H1 (cell line): ENCODE measurements around the gene DMBT1. TPM values are rescaled to one million over a fixed set of nuclear protein-coding genes. Genes with fewer than 3 reads are reported as not detected.

ENCODE experiments used
- CTCF ChIA-PET: fragments of 300-600 bp; sonication (Branson Sonifier 250); formaldehyde crosslinking; loops from one replicate; lab custom pipeline; 2021; ENCODE audit not compliant: partially characterized antibody; lab: Charles Lee
- POLR2A ChIA-PET: fragments of 300-600 bp; sonication (Branson Sonifier 250); formaldehyde crosslinking; loops from one replicate; lab custom pipeline; 2021; ENCODE audit warnings: inconsistent platforms; ENCODE audit not compliant: partially characterized antibody; lab: Charles Lee
- DNase-seq, 2 experiments: peaks; one replicate each; pipeline versions ENCODE4 v3.0.0 to v3.0.0-alpha.2; 2010 to 2022; ENCODE audit warnings: low spot score in 2 of 2, low read depth in 1 of 2, mixed read lengths in 1 of 2
- FAIRE-seq: peaks from 2 replicates; lab custom pipeline; 2011; peaks lifted over from hg19 to GRCh38; lab: Jason Lieb, UNC
- H2AFZ ChIP-seq: 2 replicates; pipeline ENCODE4 v1.8.1; 2012; ENCODE audit warnings: low read length, inconsistent platforms
- H2AK5ac ChIP-seq: 2 replicates; pipeline ENCODE4 v1.6.1; 2013; ENCODE audit warnings: low read depth, low read length
- H2BK120ac ChIP-seq: replicated peaks from 2 replicates; pipeline ENCODE3; 2013; ENCODE audit warnings: low read depth, low read length, inconsistent platforms
- H2BK12ac ChIP-seq: 2 replicates; pipeline ENCODE4 v1.6.1; 2013; ENCODE audit warnings: low read depth, low read length
- H2BK15ac ChIP-seq: 2 replicates; pipeline ENCODE4 v1.6.1; 2013; ENCODE audit warnings: low read length
- H2BK20ac ChIP-seq: 2 replicates; pipeline ENCODE4 v1.6.1; 2013; ENCODE audit warnings: low read length
- H2BK5ac ChIP-seq: 2 replicates; pipeline ENCODE4 v1.6.1; 2013; ENCODE audit warnings: low read depth, low read length
- H3K14ac ChIP-seq: 2 replicates; pipeline ENCODE4 v1.6.1; 2013; ENCODE audit warnings: inconsistent platforms; ENCODE audit not compliant: insufficient read length
- H3K18ac ChIP-seq: 2 replicates; pipeline ENCODE4 v1.6.1; 2013; ENCODE audit warnings: low read length; ENCODE audit errors: extremely low read depth
- H3K23ac ChIP-seq: 2 replicates; pipeline ENCODE4 v1.6.1; 2013; ENCODE audit warnings: inconsistent platforms; ENCODE audit not compliant: insufficient read length
- H3K23me2 ChIP-seq: 2 replicates; pipeline ENCODE4 v1.6.1; 2013; ENCODE audit warnings: low read depth, low read length
- H3K27ac ChIP-seq: 2 replicates; pipeline ENCODE4 v1.6.1; 2011; ENCODE audit warnings: low read depth, low read length, inconsistent platforms
- H3K27me3 ChIP-seq, 4 experiments: replicated peaks in 1 of 4; 1 replicate in 1 of 4; 2 replicates in 3 of 4; pipeline versions ENCODE4 v1.6.1 to v1.8.1; 2011 to 2013; ENCODE audit warnings: low read length in 3 of 4, mild to moderate bottlenecking in 3 of 4, inconsistent platforms in 2 of 4, mixed read lengths in 2 of 4, moderate library complexity in 1 of 4; ENCODE audit not compliant: control insufficient read depth in 3 of 4, insufficient read depth in 3 of 4; ENCODE audit errors: extremely low read depth in 1 of 4
- H3K36me3 ChIP-seq, 4 experiments: 2 replicates each; pipeline versions ENCODE4 v1.6.1 to v1.8.1; 2011 to 2013; ENCODE audit warnings: mild to moderate bottlenecking in 4 of 4, low read length in 3 of 4, moderate library complexity in 2 of 4, control low read depth in 1 of 4, inconsistent platforms in 1 of 4; ENCODE audit not compliant: insufficient read depth in 4 of 4, control insufficient read depth in 2 of 4
- H3K4ac ChIP-seq: replicated peaks from 2 replicates; pipeline ENCODE3; 2013; ENCODE audit warnings: low read length, low read depth, mixed read lengths, inconsistent platforms; ENCODE audit not compliant: insufficient read length
- H3K4me1 ChIP-seq, 4 experiments: replicated peaks in 1 of 4; 1 replicate in 1 of 4; 2 replicates in 3 of 4; pipeline versions ENCODE4 v1.6.1 to v1.8.1; 2011 to 2013; ENCODE audit warnings: low read length in 3 of 4, inconsistent platforms in 2 of 4, mixed read lengths in 1 of 4; ENCODE audit not compliant: insufficient read depth in 4 of 4, control insufficient read depth in 3 of 4
- H3K4me2 ChIP-seq, 2 experiments: 2 replicates each; pipeline versions ENCODE4 v1.6.1 to v1.8.1; 2011 to 2013; ENCODE audit warnings: low read depth in 2 of 2, low read length in 2 of 2, control low read depth in 1 of 2, inconsistent platforms in 1 of 2, mild to moderate bottlenecking in 1 of 2; ENCODE audit not compliant: insufficient read depth in 1 of 2
- H3K4me3 ChIP-seq, 4 experiments: fragments of 200-600, 300-600 bp in 1 of 4; sonication (generic), shearing (Covaris generic), sonication (Bioruptor Twin) in 1 of 4; 2 replicates each; pipeline versions ENCODE4 v1.5.1 to v1.8.1; 2011 to 2016; ENCODE audit warnings: low read length in 4 of 4, low read depth in 3 of 4, control low read depth in 2 of 4, inconsistent platforms in 2 of 4, mild to moderate bottlenecking in 2 of 4, mixed read lengths in 1 of 4, moderate library complexity in 1 of 4; ENCODE audit not compliant: insufficient read depth in 2 of 4; ENCODE audit errors: extremely low read depth in 1 of 4
- H3K56ac ChIP-seq: replicated peaks from 2 replicates; pipeline ENCODE3; 2013; ENCODE audit warnings: low read depth, mild to moderate bottlenecking, mixed read lengths, low read length, inconsistent platforms; ENCODE audit not compliant: insufficient read length
- H3K79me1 ChIP-seq: 2 replicates; pipeline ENCODE4 v1.6.1; 2013; ENCODE audit warnings: low read depth, low read length, control low read depth
- H3K79me2 ChIP-seq, 2 experiments: 2 replicates each; pipeline versions ENCODE4 v1.6.1 to v1.8.1; 2012 to 2013; ENCODE audit warnings: low read length in 2 of 2, mild to moderate bottlenecking in 2 of 2, inconsistent platforms in 1 of 2; ENCODE audit not compliant: insufficient read depth in 2 of 2, control insufficient read depth in 1 of 2
- H3K9ac ChIP-seq, 4 experiments: replicated peaks in 1 of 4; 1 replicate in 1 of 4; 2 replicates in 3 of 4; pipeline versions ENCODE4 v1.6.1 to v1.8.1; 2011 to 2013; ENCODE audit warnings: low read depth in 3 of 4, low read length in 3 of 4, control low read depth in 2 of 4, mild to moderate bottlenecking in 2 of 4, moderate library complexity in 2 of 4, inconsistent platforms in 1 of 4; ENCODE audit errors: extremely low read depth in 1 of 4
- H3K9me3 ChIP-seq, 2 experiments: 2 replicates each; pipeline versions ENCODE4 v1.6.1 to v1.8.1; 2012 to 2013; ENCODE audit warnings: mild to moderate bottlenecking in 2 of 2, moderate library complexity in 2 of 2, control low read depth in 1 of 2, inconsistent platforms in 1 of 2, low read depth in 1 of 2, low read length in 1 of 2, mixed read lengths in 1 of 2; ENCODE audit not compliant: insufficient read depth in 2 of 2
- H4K20me1 ChIP-seq, 2 experiments: replicated peaks in 1 of 2; 2 replicates each; pipeline versions ENCODE3 to v1.8.1; 2011 to 2013; ENCODE audit warnings: inconsistent platforms in 2 of 2, low read length in 2 of 2, mild to moderate bottlenecking in 1 of 2; ENCODE audit not compliant: insufficient read depth in 2 of 2, control insufficient read depth in 1 of 2
- H4K5ac ChIP-seq: 2 replicates; pipeline ENCODE4 v1.6.1; 2013; ENCODE audit warnings: low read length, low read depth, mixed read lengths, inconsistent platforms; ENCODE audit not compliant: insufficient read length
- H4K8ac ChIP-seq: 2 replicates; pipeline ENCODE4 v1.8.0; 2013; ENCODE audit warnings: mild to moderate bottlenecking, moderate library complexity, low read length, inconsistent platforms; ENCODE audit not compliant: insufficient read depth; ENCODE audit errors: extremely low read depth
- H4K91ac ChIP-seq: replicated peaks from 2 replicates; pipeline ENCODE3; 2013; ENCODE audit warnings: low read length, mixed read lengths, inconsistent platforms; ENCODE audit not compliant: insufficient read length
- CBX5 ChIP-seq: fragments of 300-800, 300-1000 bp; sonication (generic); IDR thresholded peaks from 2 replicates; pipeline ENCODE4 v1.7.1; 2016; ENCODE audit warnings: antibody characterized with exemption, low read length, low read depth
- CREB1 ChIP-seq: IDR thresholded peaks from 2 replicates; pipeline ENCODE4 v1.6.1; 2012; ENCODE audit warnings: inconsistent platforms
- CTBP2 ChIP-seq: IDR thresholded peaks from 2 replicates; pipeline ENCODE4 v1.7.0; 2011; ENCODE audit warnings: borderline replicate concordance, mild to moderate bottlenecking, moderate library complexity, mixed read lengths, low read length; ENCODE audit not compliant: insufficient read depth, insufficient read length
- E2F6 ChIP-seq: IDR thresholded peaks from 2 replicates; pipeline ENCODE4 v1.6.1; 2012; ENCODE audit warnings: inconsistent platforms
- EGR1 ChIP-seq: IDR thresholded peaks from 2 replicates; pipeline ENCODE4 v1.6.1; 2011; ENCODE audit warnings: low read depth, low read length, borderline replicate concordance
- JUN ChIP-seq: IDR thresholded peaks from 2 replicates; pipeline ENCODE4 v1.6.1; 2011; ENCODE audit warnings: low read depth, mild to moderate bottlenecking, improper control_type of control experiment, low read length
- KDM1A ChIP-seq: fragments of 200-600, 300-600 bp; sonication (generic); IDR thresholded peaks from 2 replicates; pipeline ENCODE4 v1.7.1; 2016; ENCODE audit warnings: mild to moderate bottlenecking, low read length, borderline replicate concordance
- MAFK ChIP-seq: IDR thresholded peaks from 2 replicates; pipeline ENCODE4 v1.6.1; 2012; ENCODE audit warnings: low read depth, mild to moderate bottlenecking, improper control_type of control experiment, low read length
- NANOG ChIP-seq: IDR thresholded peaks from 2 replicates; pipeline ENCODE4 v1.6.1; 2011; ENCODE audit warnings: low read length, low read depth, mild to moderate bottlenecking, inconsistent platforms; ENCODE audit not compliant: insufficient read depth, poor library complexity, severe bottlenecking
- PHF8 ChIP-seq: fragments of 200-600 bp; sonication (generic); conservative IDR thresholded peaks from 2 replicates; pipeline ENCODE4 v1.7.1; 2012; ENCODE audit warnings: low read depth, mild to moderate bottlenecking, inconsistent platforms, low read length, moderate library complexity
- POLR2AphosphoS5 ChIP-seq: IDR thresholded peaks from 2 replicates; pipeline ENCODE4 v1.6.1; 2011; ENCODE audit warnings: low read depth, low read length
- RBBP5 ChIP-seq: IDR thresholded peaks from 2 replicates; pipeline ENCODE4 v1.7.1; 2012; ENCODE audit warnings: low read depth, mild to moderate bottlenecking, inconsistent platforms, low read length, moderate library complexity, borderline replicate concordance
- SRF ChIP-seq: IDR thresholded peaks from 2 replicates; pipeline ENCODE4 v1.6.1; 2011; ENCODE audit warnings: mild to moderate bottlenecking, low read depth, low read length, moderate library complexity
- TAF1 ChIP-seq: IDR thresholded peaks from 2 replicates; pipeline ENCODE4 v1.6.1; 2011; ENCODE audit warnings: mild to moderate bottlenecking, low read depth, low read length
- TEAD4 ChIP-seq: IDR thresholded peaks from 2 replicates; pipeline ENCODE4 v1.6.1; 2012; ENCODE audit warnings: low read depth, low read length, inconsistent platforms, mixed read lengths
- WGBS, 2 experiments: shearing (Covaris generic) in 1 of 2; methylation state at CpG; one replicate each; pipeline versions ENCODE4 v1.1.6 to v1.1.7; 2013 to 2015; ENCODE audit warnings: low lambda C conversion rate in 2 of 2, mixed read lengths in 2 of 2, inconsistent platforms in 1 of 2, low coverage in 1 of 2, missing lambda C conversion rate in 1 of 2; ENCODE audit not compliant: insufficient replicate concordance in 2 of 2, insufficient coverage in 1 of 2, insufficient read length in 1 of 2; ENCODE audit errors: extremely low coverage in 1 of 2, missing lambda C conversion rate in 1 of 2; 5-methylcytosine and 5-hydroxymethylcytosine counted together
- polyA plus RNA-seq, 7 experiments: library from polyadenylated mRNA; depleted of rRNA in 3 of 7; stranded (reverse) in 5 of 7; unstranded in 2 of 7; fragments of >200 nt in 5 of 7; fragments of 200-250 nt in 2 of 7; gene quantifications; 1 replicate in 5 of 7; 2 replicates in 1 of 7; 4 replicates in 1 of 7; pipeline versions ENCODE4 v1.2.1 to v1.2.3, GENCODE V29; 2011 to 2013; ENCODE audit warnings: missing spikeins in 2 of 7, mixed read lengths in 2 of 7
- total RNA-seq: library from RNA; stranded (reverse); fragmentation: NEBNext Ultra II Directional; extraction: Animal tissue kit (Norgen Biotek cat#: 25700); gene quantifications from 2 replicates; pipeline ENCODE4 v1.2.1, GENCODE V29; 2021

Gene DMBT1
- total and polyA plus RNA-seq, 2 of the 8 experiments (the other 6 are each of a cell fraction or from before 2014, with no cell fraction given): 0.03 TPM; not detected in 1

GRCh38 chr10:122566632-122567031 is 6.1 kb downstream of the DMBT1 start:
- H2AK5ac ChIP-seq: no peak overlapping the region
- H3K4me1 ChIP-seq: peaks cover 0 to 2% (median 0%) of the 10 kb centered on the region in 4 experiments; a peak in 1 of 7 replicates
- no peak overlapping the region for H4K8ac ChIP-seq
- H2BK5ac ChIP-seq: no peak overlapping the region
- no peaks in the 10 kb centered on the region for H4K20me1 ChIP-seq
- no peak overlapping the region for H3K4me2 ChIP-seq
- H3K18ac ChIP-seq: no peak overlapping the region
- H2BK15ac ChIP-seq: no peak overlapping the region
- no peaks in the 10 kb centered on the region for H3K9me3 ChIP-seq
- no peak overlapping the region for H4K91ac ChIP-seq
- H3K9ac ChIP-seq: no peak overlapping the region
- ChIA-PET POLR2A (no interaction called here), CTCF (interaction anchor here (0.6 to 6.4 kb wide), 39 partner anchors 9 to 500 kb away, joined by 3 to 63 read pairs (median 5); no protein-coding TSS in a partner anchor)
- no peaks in the 10 kb centered on the region for H3K79me1 ChIP-seq
- no peak overlapping the region for H2AFZ ChIP-seq
- no peak overlapping the region for H3K23ac ChIP-seq
- no peak overlapping the region for H3K4me3 ChIP-seq
- no peaks in the 10 kb centered on the region for H3K36me3 ChIP-seq
- TF ChIP-seq SRF (no peak), CREB1 (no peak), CTBP2 (no peak), EGR1 (no peak), JUN (no peak), KDM1A (no peak), TEAD4 (no peak), NANOG (no peak), POLR2AphosphoS5 (no peak), RBBP5 (no peak), PHF8 (no peak), TAF1 (no peak), MAFK (no peak), CBX5 (no peak), E2F6 (no peak)
- H3K23me2 ChIP-seq: 0 out of 2 replicates have a peak, but pooled peaks cover 2% of the 10 kb centered on the region
- no peak overlapping the region for H4K5ac ChIP-seq
- H3K4ac ChIP-seq: no peak overlapping the region
- H3K14ac ChIP-seq: no peak overlapping the region
- no peak overlapping the region for H2BK120ac ChIP-seq
- DNase-seq (no peak), FAIRE-seq (no peak)
- no peak overlapping the region for H2BK12ac ChIP-seq
- H3K27me3 ChIP-seq: no peaks in the 10 kb centered on the region
- H3K79me2 ChIP-seq: no peaks in the 10 kb centered on the region
- no peak overlapping the region for H2BK20ac ChIP-seq
- no peak overlapping the region for H3K27ac ChIP-seq
- 88% methylated on average over 1 of the region's 1 CpG; no CpG with 5 or more reads in 1 of the 2 experiments for WGBS, 2 experiments
- H3K56ac ChIP-seq: no peak overlapping the region
